ENCODE results near the gene TMEM178B.

DNA sequence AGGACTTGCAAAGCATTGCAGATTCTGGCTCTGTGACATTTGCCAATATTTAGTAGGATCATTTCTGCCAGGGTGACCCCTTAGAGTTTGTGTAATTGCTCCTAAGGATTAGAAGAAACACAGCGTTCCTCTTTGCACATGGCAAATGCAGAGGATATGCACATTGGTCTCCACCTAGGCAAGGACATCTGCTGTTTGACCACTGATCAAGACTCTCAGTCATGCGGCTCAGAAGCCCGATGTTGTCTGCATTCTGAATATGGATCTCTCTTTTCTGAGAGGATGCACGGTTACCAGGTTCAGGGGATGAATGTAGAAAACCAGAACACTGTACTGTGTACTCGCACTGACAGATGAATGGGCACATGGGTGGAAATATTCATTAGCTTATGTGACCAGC lies 296.8 kb downstream of the TMEM178B start:
- TF ChIP-seq ZNF274 (IDR thresholded peaks at IDR 0.05; ENCODE audit: low read depth, low read length) (no peak), SUZ12 (IDR thresholded peaks at IDR 0.05; ENCODE audit: extremely low read depth, insufficient read depth, insufficient read length) (no peak)

All from NT2/D1 (cell line).